ENCODE results near the gene RPS23.

RPS23 gene

GRCh38 chr5:82244854-82245635 is 33.1 kb downstream of the RPS23 start:
- peak; percentile 15 for DNase-seq (ENCODE audit: low spot score)

- no peak for DNase-seq (ENCODE audit: low spot score)
Measured at GRCh38 chr5:82244151-82244550, 34.0 kb downstream of the RPS23 start.

GRCh38 chr5:82234885-82235284 is 43.3 kb downstream of the RPS23 start:
- no peak for DNase-seq (ENCODE audit: low spot score)

- DNase-seq (ENCODE audit: low spot score), result peak; percentile 71
Measured at GRCh38 chr5:82225525-82226172, 52.5 kb downstream of the RPS23 start.

Measured in putamen (tissue), 1 donor.